ENCODE data around the gene PEX19.
A peak's percentile ranks its signal among the peaks of the same experiment; 100 is the strongest.

PEX19 gene

GRCh38 chr1:160284782-160285344 lies at the start of gene PEX19:
Gene PEX19, minus strand, starts transcription at chr1:160285133. Its CDS starts 9 bp downstream, at chr1:160285124.
- no peak for TF ChIP-seq CTCF (IDR thresholded peaks at IDR 0.05; ENCODE audit: control insufficient read depth, extremely low read depth, insufficient read depth)
- DNase-seq (ENCODE audit: low read depth): peak; percentile 78
- peak within 1 kb of the TSS; percentile 88 for H3K4me3 ChIP-seq (ENCODE audit: low read depth, low read length)

GRCh38 chr1:160332516-160332915 lies 47.6 kb upstream of the PEX19 start:
- TF ChIP-seq CTCF (IDR thresholded peaks at IDR 0.05; ENCODE audit: control insufficient read depth, extremely low read depth, insufficient read depth): no peak
- no peak for DNase-seq (ENCODE audit: low read depth)
- H3K4me3 ChIP-seq (ENCODE audit: low read depth, low read length): no peak overlapping the region

GRCh38 chr1:160330119-160330518 lies 45.2 kb upstream of the PEX19 start:
- no peak for DNase-seq (ENCODE audit: low read depth)
- H3K4me3 ChIP-seq (ENCODE audit: low read depth, low read length): no peak overlapping the region
- no peak for TF ChIP-seq CTCF (IDR thresholded peaks at IDR 0.05; ENCODE audit: control insufficient read depth, extremely low read depth, insufficient read depth)

- TF ChIP-seq CTCF (IDR thresholded peaks at IDR 0.05; ENCODE audit: control insufficient read depth, extremely low read depth, insufficient read depth): no peak
- DNase-seq (ENCODE audit: low read depth): no peak
Observed at GRCh38 chr1:160328184-160328583, 43.3 kb upstream of the PEX19 start.

GRCh38 chr1:160326418-160326817 lies 41.5 kb upstream of the PEX19 start:
- no peak overlapping the region for H3K4me3 ChIP-seq (ENCODE audit: low read depth, low read length)
- no peak for DNase-seq (ENCODE audit: low read depth)
- no peak for TF ChIP-seq CTCF (IDR thresholded peaks at IDR 0.05; ENCODE audit: control insufficient read depth, extremely low read depth, insufficient read depth)

More at GRCh38 chr1:160328184-160328583, 43.3 kb upstream of the PEX19 start:
- no peak overlapping the region for H3K4me3 ChIP-seq (ENCODE audit: low read depth, low read length)

- no peak for TF ChIP-seq CTCF (IDR thresholded peaks at IDR 0.05; ENCODE audit: control insufficient read depth, extremely low read depth, insufficient read depth)
- DNase-seq (ENCODE audit: low read depth): peak; percentile 47
- H3K4me3 ChIP-seq (ENCODE audit: low read depth, low read length): no peak overlapping the region
Observed at GRCh38 chr1:160325252-160325651, 40.3 kb upstream of the PEX19 start.

GRCh38 chr1:160322831-160323230 lies 37.9 kb upstream of the PEX19 start:
- TF ChIP-seq CTCF (IDR thresholded peaks at IDR 0.05; ENCODE audit: control insufficient read depth, extremely low read depth, insufficient read depth): no peak
- H3K4me3 ChIP-seq (ENCODE audit: low read depth, low read length): no peak overlapping the region
- no peak for DNase-seq (ENCODE audit: low read depth)
